Upper lobe of left lung (tissue), 4 donors: ENCODE results near the gene WDR75.

Experiments used
- CTCF ChIP-seq, 6 experiments: fragments of 450-650 bp in 4 of 6; fragments of 200-600 bp in 2 of 6; sonication (generic) in 2 of 6; IDR thresholded peaks; one replicate each; pipeline ENCODE4 v1.5.1; 2016 to 2019; ENCODE audit warnings: antibody characterized with exemption in 6 of 6
- POLR2A ChIP-seq, 4 donors: fragments of 450-650 bp; IDR thresholded peaks; one replicate each; pipeline ENCODE4 v1.5.1; 2016 to 2017; ENCODE audit warnings: antibody characterized with exemption in 4 of 4, mild to moderate bottlenecking in 2 of 4

- TF ChIP-seq CTCF (IDR thresholded peaks at IDR 0.05) = no peak
- no peak for TF ChIP-seq POLR2A (IDR thresholded peaks at IDR 0.05)
Observed at GRCh38 chr2:189427872-189428271, 13.4 kb upstream of the WDR75 start.
